ENCODE measurements around the gene ANO10.
"Not testable (repeated sequence)": the region's sequence is repeated elsewhere in the genome, so short reads cannot be mapped to it uniquely, and the experiment has no call there.

Gene ANO10

GRCh38 chr3:43580181-43580580, 41.6 kb downstream of the ANO10 start:
- no peak for DNase-seq (ENCODE audit: low read depth)

- no peak for DNase-seq (ENCODE audit: low read depth)
Observed at GRCh38 chr3:43573576-43573975, 48.2 kb downstream of the ANO10 start.

GRCh38 chr3:43565661-43566341, 56.0 kb downstream of the ANO10 start:
- DNase-seq (ENCODE audit: low read depth) = not testable (repeated sequence)

DNA sequence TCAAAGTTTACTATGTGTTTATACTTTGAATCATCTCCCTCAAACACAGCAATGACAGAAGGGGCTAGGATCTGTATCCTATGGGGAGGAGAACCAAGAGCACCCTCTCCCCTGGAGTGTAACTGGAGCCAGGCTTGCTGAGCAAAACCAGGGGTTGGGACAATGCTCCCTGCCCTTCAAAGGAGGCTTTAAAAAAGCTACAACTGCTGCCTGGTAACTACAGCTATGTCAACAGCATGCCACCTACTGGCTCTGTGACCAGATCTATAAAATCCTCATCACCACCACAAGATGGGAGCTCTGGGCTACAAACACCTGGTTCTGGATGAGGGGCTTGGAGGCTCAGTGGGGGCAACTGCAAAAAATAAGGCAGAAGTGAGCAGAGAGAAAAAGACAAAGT, 61.9 kb downstream of the ANO10 start:
- DNase-seq (ENCODE audit: low read depth) = no peak

- DNase-seq (ENCODE audit: low read depth) = no peak
Observed at GRCh38 chr3:43558171-43558570, 63.6 kb downstream of the ANO10 start.

DNA sequence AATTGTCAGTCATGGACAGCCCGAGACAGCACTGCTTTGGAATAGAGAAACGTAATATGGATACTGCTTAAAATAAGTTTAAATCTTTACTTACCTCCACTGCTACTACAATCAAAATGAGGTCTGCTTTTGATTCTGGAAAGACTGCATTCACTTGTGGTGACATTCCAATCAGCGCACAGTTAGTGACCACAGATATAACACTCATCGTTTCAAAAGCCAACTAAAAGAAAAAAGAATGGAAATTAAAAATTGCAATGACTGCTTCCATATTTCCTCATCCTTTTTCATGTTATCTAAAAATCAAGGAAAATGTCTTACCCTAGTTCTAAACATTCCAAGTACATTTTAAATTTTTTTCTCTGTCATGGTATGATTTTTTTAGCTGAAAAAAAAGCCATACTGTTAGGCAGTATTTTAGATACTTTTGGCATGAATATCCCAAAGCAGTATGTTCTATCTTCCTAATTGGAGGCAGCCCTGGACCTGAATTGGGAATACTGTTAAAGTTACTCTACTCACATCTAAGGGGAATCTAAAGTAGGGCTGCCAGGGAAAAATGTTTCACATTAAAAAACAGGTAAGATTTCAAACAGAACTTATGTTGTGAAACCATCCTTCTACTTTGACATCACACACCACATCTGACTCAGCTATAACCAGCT, 72.1 kb downstream of the ANO10 start:
- DNase-seq (ENCODE audit: low read depth) = no peak

DNA sequence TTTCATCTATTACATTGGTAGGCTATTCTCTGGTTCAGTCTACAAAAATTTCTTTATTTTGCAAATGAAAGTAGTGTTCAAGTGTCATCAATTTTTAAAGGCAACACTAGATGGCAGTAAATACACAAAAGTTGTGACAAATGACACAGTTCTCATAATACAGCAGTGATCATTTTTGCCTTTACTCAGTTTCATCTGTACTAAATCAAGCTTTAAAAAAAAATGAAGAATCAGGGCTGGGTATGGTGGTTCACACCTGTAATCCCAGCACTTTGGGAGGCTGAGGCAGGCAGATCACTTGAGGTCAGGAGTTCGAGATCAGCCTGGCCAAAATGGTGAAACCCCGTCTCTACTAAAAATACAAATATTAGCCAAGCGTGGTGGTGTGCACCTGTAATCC, 77.5 kb downstream of the ANO10 start:
- not testable (repeated sequence) for DNase-seq (ENCODE audit: low read depth)

DNA sequence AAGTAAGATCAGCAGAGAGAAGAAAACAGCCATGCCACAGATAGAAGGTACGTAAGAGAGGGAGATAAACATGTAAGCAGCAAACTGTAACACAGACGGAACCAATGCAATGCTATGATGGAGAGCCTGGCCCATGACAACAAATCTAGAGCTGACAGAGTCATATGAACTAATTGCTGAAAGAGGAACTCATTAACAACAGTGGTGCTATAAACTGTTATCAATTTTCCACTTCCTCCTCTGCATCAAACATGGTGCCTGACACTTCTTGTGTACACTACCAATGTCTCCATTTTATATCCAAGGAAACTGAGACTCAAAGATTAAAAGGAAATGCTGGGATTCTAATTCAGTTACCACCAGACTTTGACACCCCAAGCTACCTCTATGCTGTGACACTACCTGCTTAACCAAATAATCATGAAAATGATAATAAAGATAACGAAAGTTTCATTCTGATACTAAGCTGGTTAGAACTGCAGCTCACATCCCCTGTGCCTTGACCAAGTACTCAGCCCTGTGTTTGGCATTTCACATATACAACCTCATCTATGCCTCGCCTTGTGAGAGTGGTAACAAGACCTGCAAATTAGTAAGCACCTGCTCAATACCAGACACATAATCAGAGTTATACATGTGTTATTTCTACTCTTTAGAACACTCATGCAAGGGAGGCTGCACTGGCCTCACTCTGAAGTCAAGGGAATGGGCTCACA, 79.3 kb downstream of the ANO10 start:
- no peak for DNase-seq (ENCODE audit: low read depth)

GRCh38 chr3:43540624-43541023, 81.2 kb downstream of the ANO10 start:
- DNase-seq (ENCODE audit: low read depth) = no peak

GRCh38 chr3:43539321-43539720, 82.5 kb downstream of the ANO10 start:
- no peak for DNase-seq (ENCODE audit: low read depth)

- no peak for DNase-seq (ENCODE audit: low read depth)
Observed at GRCh38 chr3:43537225-43537624, 84.6 kb downstream of the ANO10 start.

DNA sequence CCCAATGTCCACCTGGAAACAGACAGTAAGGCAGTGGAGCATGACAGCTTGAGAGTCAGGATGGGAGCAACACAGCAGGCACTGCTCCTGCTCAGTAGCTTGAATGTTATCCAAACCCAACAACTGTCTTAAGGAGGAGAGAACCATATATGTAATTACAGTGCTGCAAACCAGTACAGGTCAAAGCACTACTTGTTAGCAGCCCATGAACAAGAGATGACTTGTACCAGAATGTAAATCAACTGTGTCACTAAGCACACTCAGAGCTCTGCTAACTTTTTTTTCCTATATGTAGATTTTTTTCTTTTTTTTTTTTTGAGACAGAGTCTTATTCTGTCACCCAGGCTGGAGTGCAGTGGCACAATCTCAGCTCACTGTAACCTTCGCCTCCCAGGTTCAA, 87.1 kb downstream of the ANO10 start:
- DNase-seq (ENCODE audit: low read depth) = no peak

GRCh38 chr3:43533009-43533408, 88.8 kb downstream of the ANO10 start:
- no peak for DNase-seq (ENCODE audit: low read depth)

DNA sequence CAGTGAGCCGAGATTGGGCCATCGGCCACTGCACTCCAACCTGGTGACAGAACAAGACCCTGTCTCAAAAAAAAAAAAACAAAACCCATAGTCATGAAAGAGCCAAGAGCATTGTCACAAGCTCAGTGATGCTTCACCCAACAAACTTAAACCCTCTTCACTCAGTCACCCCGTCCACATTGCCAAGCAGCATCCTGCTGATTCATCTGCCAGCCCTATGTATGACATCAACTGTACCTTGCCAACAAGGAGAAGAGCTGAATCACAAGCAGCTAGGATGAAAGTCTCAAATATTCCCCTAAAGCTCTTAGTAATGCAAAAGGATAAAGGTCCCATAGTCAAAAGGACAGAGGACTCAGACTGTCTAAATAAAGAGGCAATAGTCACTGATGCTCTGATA, 90.0 kb downstream of the ANO10 start:
- DNase-seq (ENCODE audit: low read depth) = no peak

DNA sequence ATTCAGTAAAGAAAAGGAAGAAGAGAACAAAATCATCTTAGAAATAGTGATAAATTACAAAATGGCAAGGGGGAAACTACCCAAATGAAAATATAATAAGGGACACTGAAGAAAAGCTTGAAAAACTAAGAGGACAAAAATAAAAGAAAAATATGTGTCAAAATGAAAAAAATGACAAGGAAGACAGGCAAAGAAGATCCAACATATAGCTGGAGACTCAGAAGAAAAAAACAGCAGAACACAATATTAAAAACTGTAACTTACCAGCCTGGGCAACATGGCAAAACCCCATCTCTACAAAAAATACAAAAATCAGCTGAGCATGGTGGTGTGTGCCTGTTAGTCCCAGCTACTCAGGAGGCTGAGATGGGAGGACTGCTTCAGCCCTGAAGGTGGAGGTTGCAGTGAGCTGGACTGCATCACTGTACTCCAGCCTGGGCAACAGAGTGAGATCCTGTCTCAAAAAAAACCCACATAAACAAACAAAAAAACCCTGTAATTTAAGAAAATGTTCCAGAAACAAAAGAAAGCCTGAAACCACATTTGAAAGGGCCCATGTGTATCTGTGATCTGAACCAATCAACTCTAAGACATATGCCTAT, 93.2 kb downstream of the ANO10 start:
- no peak for DNase-seq (ENCODE audit: low read depth)

GRCh38 chr3:43526956-43527355, 94.9 kb downstream of the ANO10 start:
- no peak for DNase-seq (ENCODE audit: low read depth)

GRCh38 chr3:43525941-43526607, 95.7 kb downstream of the ANO10 start:
- DNase-seq (ENCODE audit: low read depth) = no peak

DNA sequence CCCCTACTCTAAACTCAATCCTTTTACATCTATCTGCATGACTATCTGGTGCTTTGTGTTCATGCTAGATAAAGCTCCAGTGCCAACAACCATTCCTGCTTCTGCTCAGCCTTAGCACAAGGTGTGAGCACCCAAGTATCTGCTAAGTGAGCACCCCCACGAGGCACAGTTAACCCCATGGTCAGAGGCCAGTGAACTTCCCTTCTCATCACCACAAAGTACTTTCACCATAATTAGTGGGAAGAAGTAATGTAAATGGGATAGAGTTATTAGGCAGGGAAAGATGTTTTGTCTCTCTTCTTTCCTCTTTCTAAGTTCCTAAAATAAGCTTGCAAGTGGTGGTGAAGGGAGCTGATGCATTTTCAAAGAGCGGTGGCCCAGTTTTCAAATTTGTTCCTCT, 96.4 kb downstream of the ANO10 start:
- DNase-seq (ENCODE audit: low read depth) = no peak

DNA sequence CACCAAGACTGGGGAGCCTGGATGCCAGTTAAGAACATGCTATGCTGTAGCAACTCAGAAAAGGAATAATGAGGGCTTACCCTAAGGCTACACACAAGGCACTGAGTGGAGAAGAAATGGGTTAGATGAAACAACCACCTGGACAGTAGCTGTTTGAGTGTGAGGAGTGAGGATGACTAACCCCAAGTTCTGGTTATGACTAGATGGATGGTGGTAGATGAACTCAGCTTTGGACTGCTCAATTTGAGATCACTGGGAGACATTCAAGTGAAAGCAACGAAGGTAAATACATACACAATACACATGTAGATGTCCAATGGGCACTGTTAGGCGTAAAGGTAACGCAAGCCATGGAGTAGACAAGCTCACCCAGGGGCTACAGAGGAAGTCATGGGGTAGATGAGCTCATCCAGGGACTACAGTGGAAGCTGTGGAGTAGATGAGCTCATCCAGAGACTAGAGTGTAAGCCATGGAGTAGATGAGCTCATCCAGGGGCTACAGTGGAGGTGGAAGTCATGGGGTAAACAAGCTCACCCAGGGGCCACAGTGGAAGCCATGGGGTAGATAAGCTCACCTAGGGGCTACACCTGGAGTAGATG, 98.3 kb downstream of the ANO10 start:
- DNase-seq (ENCODE audit: low read depth) = no peak

GRCh38 chr3:43522727-43523362, 99.0 kb downstream of the ANO10 start:
- no peak for DNase-seq (ENCODE audit: low read depth)

- no peak for DNase-seq (ENCODE audit: low read depth)
Observed at GRCh38 chr3:43521941-43522340, 99.9 kb downstream of the ANO10 start.
